Dermis microvascular lymphatic vessel endothelial cell (primary cell): ENCODE results near the gene LSR. TPM values are rescaled to one million over a fixed set of nuclear protein-coding genes. Genes with fewer than 3 reads are reported as not detected.

ENCODE experiments used
- total RNA-seq: library from RNA; depleted of rRNA; stranded (reverse); fragments of >200 nt; gene quantifications from 2 replicates; pipeline ENCODE4 v1.2.1, GENCODE V29; 2014

The LSR gene
- total RNA-seq, 1 donor from 2014 or later, result 0.26 TPM

Other genes starting within 250 kb of the LSR start
- gene GRAMD1A, start 248.7 kb upstream of the LSR start, total RNA-seq, result 21.1 and 42.1 TPM in 2 replicates
- 5.0 and 5.2 TPM in 2 replicates for gene SCN1B, start 218.5 kb upstream of the LSR start, total RNA-seq
- gene HPN, start 207.3 kb upstream of the LSR start, total RNA-seq, result under 0.01 TPM in 1 of 2 replicates, not detected in the other
- gene FXYD3, start 133.2 kb upstream of the LSR start, total RNA-seq, result not detected in 2 replicates
- not detected in 2 replicates for gene LGI4, start 113.9 kb upstream of the LSR start, total RNA-seq
- gene FXYD1, start 110.2 kb upstream of the LSR start, total RNA-seq, result not detected in 2 replicates
- not detected in 2 replicates for gene FXYD7, start 105.7 kb upstream of the LSR start, total RNA-seq
- 17.1 and 22.4 TPM in 2 replicates for gene FXYD5, start 94.3 kb upstream of the LSR start, total RNA-seq
- gene FAM187B, start 20.3 kb upstream of the LSR start, total RNA-seq, result not detected in 2 replicates
- 32.6 and 51.1 TPM in 2 replicates for gene USF2, start 20.0 kb downstream of the LSR start, total RNA-seq
- under 0.01 and 0.26 TPM in 2 replicates for gene HAMP, start 33.5 kb downstream of the LSR start, total RNA-seq
- 0.63 TPM in 1 of 2 replicates, not detected in the other for gene MAG, start 43.2 kb downstream of the LSR start, total RNA-seq
- gene CD22, start 80.2 kb downstream of the LSR start, total RNA-seq, result 0.13 and 0.38 TPM in 2 replicates
- gene FFAR1, start 98.9 kb downstream of the LSR start, total RNA-seq, result not detected in 2 replicates
- not detected in 2 replicates for gene FFAR3, start 109.5 kb downstream of the LSR start, total RNA-seq
- gene GPR42, start 122.1 kb downstream of the LSR start, total RNA-seq, result not detected in 2 replicates
- not detected in 2 replicates for gene FFAR2, start 199.3 kb downstream of the LSR start, total RNA-seq
- not detected in 2 replicates for gene KRTDAP, start 241.5 kb downstream of the LSR start, total RNA-seq